GM21619 (cell line): Measurements from ENCODE around the gene FOLR3.
"Not testable (repeated sequence)": the region's sequence is repeated elsewhere in the genome, so short reads cannot be mapped to it uniquely, and the experiment has no call there.

Source experiments
- ATAC-seq: cut with Tn5 transposase; IDR thresholded peaks from one replicate; pipeline ENCODE4 v1.9.1; 2021; ENCODE audit not compliant: unreplicated experiment

Gene FOLR3

DNA sequence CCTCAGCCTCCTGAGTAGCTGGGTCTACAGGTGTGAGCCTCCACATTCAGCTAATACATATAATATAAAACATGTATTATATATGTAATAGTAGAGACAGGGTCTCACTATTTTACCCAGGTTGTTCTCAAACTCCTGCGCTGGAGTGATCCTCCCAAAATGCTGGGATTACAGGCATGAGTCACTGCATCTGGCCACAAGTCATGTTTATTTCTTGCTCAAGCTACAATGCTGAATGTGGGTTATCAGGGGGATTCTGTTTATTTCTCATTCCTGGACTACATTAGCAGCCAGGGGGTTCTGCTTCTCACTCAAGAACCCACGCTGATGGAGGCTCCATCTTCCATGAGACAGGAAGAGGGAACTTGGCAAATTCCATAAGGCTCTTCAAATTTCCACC is 24.8 kb downstream of the FOLR3 start:
- no peak for ATAC-seq

DNA sequence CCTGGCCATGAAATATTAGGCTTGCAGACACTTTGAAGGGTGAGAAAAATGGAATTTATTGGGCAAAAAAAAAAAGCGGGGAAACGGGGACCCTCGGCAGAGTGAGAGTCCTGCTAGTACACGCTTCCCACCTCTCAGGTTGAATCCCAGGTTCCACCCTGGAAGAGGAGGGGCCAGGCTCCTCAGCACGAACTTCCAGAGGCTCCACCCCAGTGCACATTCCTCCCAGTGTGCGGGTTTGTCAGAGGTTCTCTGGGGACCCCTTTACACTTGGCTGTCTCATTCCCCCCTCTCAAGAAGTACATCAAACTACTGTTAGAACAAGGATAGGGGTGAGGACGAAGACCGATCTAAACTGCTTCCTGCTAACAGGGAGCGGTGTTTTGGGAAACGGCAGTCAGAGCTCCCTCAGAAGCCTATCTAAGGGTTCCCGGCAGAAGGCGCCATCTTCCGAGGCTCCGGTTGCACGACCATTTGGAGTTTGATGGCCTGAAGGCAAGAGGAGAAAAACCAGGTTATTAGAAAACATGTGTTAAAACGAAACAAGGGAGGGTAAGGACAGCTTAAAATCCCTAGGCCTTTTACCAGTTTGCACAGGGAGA is 27.5 kb downstream of the FOLR3 start:
- ATAC-seq, result no peak

DNA sequence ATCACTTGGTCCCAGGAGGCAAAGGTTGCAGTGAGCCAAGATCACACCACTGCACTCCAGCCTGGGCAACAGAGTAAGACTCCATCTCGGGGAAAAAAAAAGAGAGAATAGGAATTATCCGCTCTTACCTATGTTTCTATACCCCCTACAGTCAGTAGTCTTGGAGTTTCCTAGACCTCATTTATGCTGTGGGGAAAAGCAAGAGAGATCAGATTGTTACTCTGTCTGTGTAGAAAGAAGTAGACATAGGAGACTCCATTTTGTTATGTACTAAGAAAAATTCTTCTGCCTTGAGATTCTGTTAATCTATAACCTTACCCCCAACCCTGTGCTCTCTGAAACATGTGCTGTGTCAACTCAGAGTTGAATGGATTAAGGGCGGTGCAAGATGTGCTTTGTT is 28.7 kb downstream of the FOLR3 start:
- ATAC-seq, result not testable (repeated sequence)

DNA sequence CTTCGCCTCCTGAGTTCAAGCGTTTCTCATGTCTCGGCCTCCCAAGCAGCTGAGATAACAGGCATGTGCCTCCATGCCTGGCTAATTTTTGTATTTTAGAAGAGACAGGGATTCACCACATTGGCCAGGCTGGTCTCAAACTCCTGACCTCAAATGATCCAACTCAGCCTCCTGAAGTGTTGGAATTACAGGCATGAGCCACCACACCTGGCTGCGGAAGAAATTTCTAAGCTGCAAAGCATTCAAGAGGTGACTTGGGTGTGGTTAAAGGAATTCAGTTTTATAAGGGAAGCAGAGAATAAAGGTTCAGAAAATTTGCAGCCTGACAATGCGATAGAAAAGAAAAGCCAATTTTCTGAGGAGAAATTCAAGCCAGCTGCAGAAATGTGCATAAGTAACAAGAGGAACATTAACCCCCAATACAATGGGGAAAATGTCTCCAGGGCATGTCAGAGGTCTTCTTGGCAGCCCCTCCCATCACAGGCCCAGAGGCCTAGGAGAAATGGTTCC is 33.6 kb downstream of the FOLR3 start:
- not testable (repeated sequence) for ATAC-seq

DNA sequence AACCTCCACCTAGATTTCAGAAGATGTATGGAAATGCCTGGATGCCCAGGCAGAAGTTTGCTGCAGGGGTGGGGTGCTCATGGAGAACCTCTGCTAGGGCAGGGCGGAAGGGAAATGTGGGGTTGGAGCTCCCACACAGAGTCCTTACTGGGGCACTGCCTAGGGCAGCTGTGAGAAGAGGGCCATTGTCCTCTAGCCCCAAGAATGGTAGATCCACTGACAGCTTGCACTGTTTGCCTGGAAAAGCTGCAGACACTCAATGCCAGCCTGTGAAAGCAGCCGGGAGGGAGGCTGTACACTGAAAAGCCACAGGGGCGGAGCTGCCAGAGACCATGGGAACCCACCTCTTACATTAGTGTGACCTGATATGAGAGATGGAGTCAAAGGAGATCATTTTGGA is 34.2 kb downstream of the FOLR3 start:
- ATAC-seq, result not testable (repeated sequence)

DNA sequence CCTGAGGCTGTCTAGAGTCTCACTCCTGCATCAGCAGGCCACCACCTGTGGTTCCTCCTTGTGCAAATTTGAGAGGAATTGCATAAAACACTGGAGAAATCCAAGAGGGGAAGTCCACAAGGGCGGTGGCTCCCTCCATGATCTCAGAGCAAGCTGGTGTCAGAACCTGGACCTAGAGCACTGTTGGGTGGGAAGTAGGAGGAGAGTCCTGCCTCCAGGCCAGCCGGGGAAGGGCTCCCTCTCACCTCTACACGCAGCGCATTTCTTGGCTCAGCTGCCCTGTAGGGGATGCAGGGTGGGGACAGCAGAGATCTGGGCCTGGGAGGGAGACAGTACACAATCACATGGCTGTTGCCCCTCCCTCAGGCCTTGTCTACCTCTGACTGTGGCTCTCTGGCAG is 36.5 kb downstream of the FOLR3 start:
- not testable (repeated sequence) for ATAC-seq

DNA sequence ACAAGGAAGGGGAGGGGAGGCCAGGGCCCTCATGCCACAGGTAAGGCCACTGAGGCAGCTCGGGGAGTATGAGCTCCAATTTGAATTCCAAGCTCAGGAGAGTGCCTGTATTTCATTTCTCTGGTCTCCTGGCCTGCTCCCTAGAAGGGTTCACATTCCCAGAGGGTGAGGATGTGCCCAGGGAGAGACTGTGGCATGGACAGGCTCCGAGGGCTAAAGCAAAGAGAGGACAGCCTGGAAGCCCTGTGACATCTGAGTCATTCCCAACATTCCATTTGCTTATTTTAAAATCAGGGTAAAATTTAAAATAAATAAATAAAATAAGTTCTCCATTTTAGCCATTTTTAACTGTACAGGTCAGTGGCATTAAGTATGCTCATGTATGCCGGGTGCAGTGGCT is 37.8 kb downstream of the FOLR3 start:
- no peak for ATAC-seq

DNA sequence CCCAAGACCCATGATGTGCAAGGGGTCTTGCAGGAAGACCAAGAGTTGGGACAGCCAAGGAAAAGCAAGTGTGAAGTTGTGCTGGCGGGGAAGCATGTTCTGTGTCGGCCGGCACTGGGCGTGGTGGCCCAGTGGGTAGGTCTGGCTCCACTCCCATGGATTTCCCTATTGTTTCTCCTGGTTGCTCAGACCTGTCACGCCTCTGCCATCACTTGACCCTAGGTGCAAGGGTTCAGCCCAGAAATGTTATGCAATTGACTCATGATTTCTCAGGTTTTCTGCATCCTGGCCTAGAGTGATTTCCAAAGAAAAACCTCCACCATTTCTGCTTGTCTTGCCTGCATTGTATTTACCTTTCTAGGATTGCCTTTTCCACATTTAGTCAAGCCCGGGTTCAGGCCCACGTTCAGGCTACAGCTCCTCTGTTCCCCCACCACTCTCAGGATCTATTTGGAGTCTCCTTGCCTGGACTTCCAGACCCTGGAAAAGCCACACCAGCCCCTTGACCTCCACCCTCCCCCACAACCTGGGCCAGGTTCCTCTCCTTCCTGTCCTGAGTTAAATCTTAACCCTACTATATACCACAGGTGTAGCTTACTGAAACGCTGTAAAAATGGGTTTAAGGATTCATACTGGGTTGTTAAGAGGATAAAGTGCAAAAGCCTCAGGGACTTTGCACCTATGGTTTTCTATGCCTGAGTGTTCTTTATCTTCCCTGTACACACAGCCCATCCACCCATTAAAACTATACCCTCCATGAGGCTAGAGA is 39.0 kb downstream of the FOLR3 start:
- no peak for ATAC-seq

DNA sequence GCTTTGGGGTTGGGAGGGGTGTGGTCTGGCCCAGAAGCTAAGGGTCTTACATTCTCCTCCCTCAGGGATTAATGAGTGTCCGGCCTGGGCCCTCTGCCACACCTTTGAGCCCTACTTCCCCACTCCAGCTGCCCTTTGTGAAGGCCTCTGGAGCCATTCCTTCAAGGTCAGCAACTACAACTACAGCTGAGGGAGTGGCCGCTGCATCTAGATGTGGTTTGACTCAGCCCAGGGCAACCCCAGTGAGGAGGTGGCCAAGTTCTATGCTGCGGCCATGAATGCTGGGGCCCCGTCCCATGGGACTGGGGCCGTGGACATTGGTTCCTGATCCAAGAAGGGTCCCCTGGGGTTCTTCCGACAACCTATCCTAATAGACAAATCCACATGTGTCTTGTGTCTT is 42.1 kb downstream of the FOLR3 start:
- no peak for ATAC-seq

DNA sequence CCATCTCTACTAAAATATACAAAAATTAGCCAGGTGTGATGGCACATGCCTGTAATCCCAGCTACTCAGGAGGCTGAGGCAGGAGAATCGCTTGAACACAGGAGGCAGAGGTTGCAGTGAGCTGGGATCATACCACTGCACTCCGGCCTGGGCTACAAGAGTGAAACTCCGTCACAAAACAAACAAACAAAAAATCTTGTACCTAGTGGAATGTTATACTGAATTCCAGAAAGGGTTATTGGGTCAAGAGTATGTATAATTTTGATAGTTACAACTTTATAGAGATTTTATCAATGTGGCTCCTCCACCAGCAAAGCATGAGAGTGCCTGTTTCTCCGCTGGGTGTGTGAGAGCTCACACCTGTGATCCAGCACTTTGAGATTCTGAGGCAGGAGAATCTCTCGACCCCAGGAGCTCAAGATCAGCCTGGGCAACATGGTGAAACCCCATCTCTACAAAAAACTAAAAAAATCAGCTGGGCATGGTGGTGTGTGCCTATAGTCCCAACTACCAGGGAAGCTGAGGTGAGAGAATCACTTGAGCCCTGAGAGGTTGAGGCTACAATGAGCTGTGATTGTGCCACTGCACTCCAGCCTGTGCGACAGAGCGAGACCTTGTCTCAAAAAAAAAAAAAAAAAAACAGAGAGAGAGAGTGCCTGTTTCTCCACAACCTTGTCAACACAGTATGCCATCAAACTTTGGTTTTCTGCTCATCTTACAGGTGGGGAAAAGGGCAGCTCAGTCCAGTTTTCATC is 43.7 kb downstream of the FOLR3 start:
- ATAC-seq, result no peak

DNA sequence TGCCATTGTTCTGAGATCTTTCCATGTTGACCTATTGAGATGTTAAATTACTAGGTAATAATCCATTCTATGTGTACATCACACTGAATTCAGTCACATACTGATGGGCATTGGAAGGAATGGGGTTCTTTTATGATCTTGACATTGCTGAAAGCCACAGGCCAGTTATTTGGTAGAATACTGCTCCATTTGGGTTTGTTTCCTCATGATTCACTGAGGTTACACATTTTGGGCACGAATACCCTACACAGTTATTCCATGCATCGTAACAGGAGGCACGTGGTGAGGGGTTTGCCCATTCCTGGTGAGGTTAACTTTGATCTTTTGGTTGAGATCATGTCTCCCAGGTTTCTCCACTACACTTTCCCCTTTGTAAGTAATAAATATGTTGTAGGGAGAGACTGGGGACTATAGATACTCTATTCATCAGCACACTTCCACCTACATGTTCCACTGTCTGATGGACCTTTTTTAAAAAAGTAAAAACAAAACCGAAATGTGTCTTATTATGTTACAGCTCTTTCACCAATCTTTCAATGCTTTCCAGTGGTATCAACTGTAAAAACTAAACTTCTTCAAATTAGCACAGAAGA is 44.4 kb downstream of the FOLR3 start:
- ATAC-seq, result no peak

DNA sequence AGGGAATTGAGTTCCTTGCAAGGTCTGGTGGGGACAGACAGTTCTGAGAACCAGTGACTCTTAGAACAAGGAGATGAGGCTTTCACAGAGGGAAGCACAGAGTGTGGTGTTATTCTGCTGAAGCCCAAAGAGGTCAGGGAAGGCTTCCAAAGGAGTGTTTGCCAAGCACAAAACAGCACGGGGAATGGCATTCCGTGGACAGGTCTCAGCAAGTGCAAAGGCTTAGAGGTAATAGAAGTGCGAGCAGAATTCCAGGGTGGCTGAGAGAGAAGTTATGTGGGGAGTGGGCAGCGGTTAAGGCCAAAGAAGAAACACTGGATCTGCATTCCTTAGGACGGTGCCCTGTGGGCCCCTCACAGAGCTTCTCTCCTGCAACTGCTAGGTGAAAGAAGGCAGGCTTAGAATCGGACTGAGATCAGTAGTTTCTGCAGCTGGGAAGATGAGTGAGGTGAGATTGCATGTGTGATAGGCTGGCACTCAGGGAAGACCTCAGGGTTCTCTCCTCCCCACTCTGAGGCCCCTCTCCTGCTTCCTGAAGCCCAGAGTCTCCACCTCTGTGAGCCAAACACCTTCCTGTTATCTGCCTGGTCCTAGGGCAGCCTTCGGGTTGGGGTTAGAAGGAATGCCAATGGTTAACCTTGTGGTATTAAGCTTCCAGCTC is 45.5 kb downstream of the FOLR3 start:
- ATAC-seq, result not testable (repeated sequence)

DNA sequence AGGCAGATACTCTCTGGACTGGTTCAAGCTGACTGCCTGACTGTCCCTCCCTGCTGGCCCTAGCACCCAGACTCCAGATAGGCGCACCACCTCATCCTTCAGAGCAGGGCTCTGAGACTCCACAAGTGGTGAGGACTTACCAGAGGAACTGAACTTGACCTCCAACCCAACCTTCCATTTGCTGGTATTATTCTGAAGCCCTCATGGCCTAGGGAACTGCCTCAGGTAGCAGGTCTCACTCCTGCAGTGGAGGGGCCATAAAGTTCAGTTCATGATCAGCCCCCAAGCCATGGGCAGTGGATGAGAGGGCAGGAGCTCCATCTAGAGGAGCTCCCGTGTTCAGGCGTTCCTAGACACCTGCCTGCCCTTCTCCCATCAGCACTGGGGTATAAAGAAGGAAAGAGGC is 46.0 kb downstream of the FOLR3 start:
- ATAC-seq, result not testable (repeated sequence)

DNA sequence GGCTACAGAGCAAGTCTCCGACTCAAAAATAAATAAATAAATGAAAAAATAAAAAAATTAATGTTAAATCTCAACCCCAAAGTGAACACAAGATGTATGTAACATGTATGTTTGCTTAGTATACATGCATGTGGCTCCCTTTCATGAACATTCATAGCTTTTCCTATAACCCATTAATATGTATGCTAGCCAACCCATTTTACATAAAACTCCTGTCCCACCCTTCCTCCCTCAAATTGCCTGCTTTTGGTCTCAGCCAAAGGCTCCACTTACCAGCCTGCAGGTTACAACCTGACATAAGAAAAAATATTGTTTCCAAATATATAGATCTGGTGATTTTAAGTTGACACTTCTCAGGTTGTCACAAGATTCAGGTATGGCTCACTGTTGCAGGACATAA is 52.7 kb downstream of the FOLR3 start:
- ATAC-seq, result no peak
